HEK293T (cell line): Measurements from ENCODE around the gene PDGFRB.

Experiments used
- CTBP1 ChIP-seq: fragments of 450-650 bp; IDR thresholded peaks from 2 replicates; pipeline ENCODE4 v1.6.1; 2016; ENCODE audit warnings: borderline replicate concordance
- ELF4 ChIP-seq: fragments of 450-650 bp; IDR thresholded peaks from 2 replicates; pipeline ENCODE4 v1.6.1; 2017; ENCODE audit warnings: antibody characterized with exemption
- FOXA1 ChIP-seq: fragments of 450-650 bp; IDR thresholded peaks from 2 replicates; pipeline ENCODE4 v1.6.1; 2016; ENCODE audit warnings: mild to moderate bottlenecking
- FOXK2 ChIP-seq: fragments of 450-650 bp; IDR thresholded peaks from 2 replicates; pipeline ENCODE4 v1.6.1; 2016; ENCODE audit warnings: mild to moderate bottlenecking
- FOXM1 ChIP-seq: fragments of 450-650 bp; IDR thresholded peaks from 2 replicates; pipeline ENCODE4 v1.6.1; 2017; ENCODE audit warnings: mild to moderate bottlenecking, borderline replicate concordance
- L3MBTL2 ChIP-seq: fragments of 450-650 bp; conservative IDR thresholded peaks from 2 replicates; pipeline ENCODE4 v1.6.1; 2016; ENCODE audit warnings: mild to moderate bottlenecking
- SP1 ChIP-seq: fragments of 450-650 bp; IDR thresholded peaks from 2 replicates; pipeline ENCODE4 v1.6.1; 2017
- SUZ12 ChIP-seq: fragments of 450-650 bp; IDR thresholded peaks from 2 replicates; pipeline ENCODE4 v1.6.1; 2016; ENCODE audit warnings: mild to moderate bottlenecking
- TARDBP ChIP-seq: fragments of 450-650 bp; IDR thresholded peaks from 2 replicates; pipeline ENCODE4 v1.6.1; 2016
- ZNF384 ChIP-seq: fragments of 450-650 bp; IDR thresholded peaks from 2 replicates; pipeline ENCODE4 v1.6.1; 2016

- TF ChIP-seq FOXM1 (no peak), SP1 (no peak), FOXK2 (no peak), TARDBP (no peak), ZNF384 (no peak), CTBP1 (no peak), FOXA1 (no peak), L3MBTL2 (no peak), ELF4 (no peak), SUZ12 (no peak)
These were observed 13.3 kb downstream of the PDGFRB start for GRCh38 chr5:150142185-150142958.
